Esophagus muscularis mucosa (tissue), 4 donors: ENCODE measurements around the gene MSI2. TPM values are rescaled to one million over a fixed set of nuclear protein-coding genes. Genes with fewer than 3 reads are reported as not detected.

Experiments used
- DNase-seq: peaks from one replicate; pipeline ENCODE4 v3.0.0-alpha.2; 2017; ENCODE audit errors: extremely low spot score
- H3K27ac ChIP-seq, 4 donors: fragments of 200-600 bp; sonication (generic); replicated peaks in 1 of 4; 1 replicate in 3 of 4; 2 replicates in 1 of 4; pipeline ENCODE4 v1.5.1; 2016 to 2019; ENCODE audit warnings: mild to moderate bottlenecking in 1 of 4
- H3K27me3 ChIP-seq, 4 donors: fragments of 200-600 bp; sonication (generic); one replicate each; pipeline versions ENCODE4 v1.5.1 to v1.6.0; 2016 to 2019
- H3K36me3 ChIP-seq, 4 donors: fragments of 200-600 bp; sonication (generic); one replicate each; pipeline ENCODE4 v1.5.1; 2016 to 2019
- H3K4me1 ChIP-seq, 4 donors: fragments of 200-600 bp; sonication (generic); one replicate each; pipeline ENCODE4 v1.5.1; 2016 to 2019
- H3K4me3 ChIP-seq, 4 donors: fragments of 200-600 bp; sonication (generic); 1 replicate in 2 of 4; 2 replicates in 2 of 4; pipeline ENCODE4 v1.5.1; 2016 to 2019; ENCODE audit warnings: mild to moderate bottlenecking in 4 of 4, moderate library complexity in 1 of 4
- H3K9me3 ChIP-seq, 4 donors: fragments of 200-600 bp; sonication (generic); 1 replicate in 3 of 4; 2 replicates in 1 of 4; pipeline ENCODE4 v1.5.1; 2016 to 2019
- CTCF ChIP-seq, 3 experiments: fragments of 200-600 bp in 2 of 3; fragments of 450-650 bp in 1 of 3; sonication (generic) in 2 of 3; IDR thresholded peaks; one replicate each; pipeline ENCODE4 v1.5.1; 2017 to 2019; ENCODE audit warnings: antibody characterized with exemption in 3 of 3, mild to moderate bottlenecking in 2 of 3, moderate library complexity in 1 of 3
- EP300 ChIP-seq: sonication (generic); formaldehyde crosslinking; IDR thresholded peaks from one replicate; pipeline ENCODE4 v1.6.1; 2017; ENCODE audit warnings: antibody characterized with exemption
- POLR2A ChIP-seq: fragments of 450-650 bp; IDR thresholded peaks from one replicate; pipeline ENCODE4 v1.6.1; 2017; ENCODE audit warnings: antibody characterized with exemption, moderate library complexity, mild to moderate bottlenecking, low read depth
- POLR2AphosphoS5 ChIP-seq, 2 donors: sonication (generic); formaldehyde crosslinking; IDR thresholded peaks; one replicate each; pipeline ENCODE4 v1.6.1; 2017; ENCODE audit warnings: antibody characterized with exemption in 2 of 2
- WGBS: methylation state at CpG from one replicate; pipeline ENCODE4 v1.1.5; 2018; 5-methylcytosine and 5-hydroxymethylcytosine counted together
- intact Hi-C: fragments of 100-400 bp; cut with DNase I; formaldehyde crosslinking; loops from one replicate; pipeline ENCODE4 v1.15.1; 2023
- total RNA-seq, 4 donors: library from RNA; depleted of rRNA; stranded (reverse); fragments of >200 nt; gene quantifications; one replicate each; pipeline versions ENCODE4 v1.1.0 to v1.2.1, GENCODE V29; 2016

Gene MSI2
- total RNA-seq, 4 donors from 2014 or later = 28.8 to 39.0 (median 29.6) TPM

GRCh38 chr17:57480438-57481196 is 224.3 kb downstream of the MSI2 start:
- Histone ChIP-seq H3K27me3 (no peaks in the 10 kb centered on the region), H3K36me3 (no peaks in the 10 kb centered on the region), H3K4me3 (no peak overlapping the region), H3K9me3 (no peaks in the 10 kb centered on the region), H3K27ac (peak overlapping the region; percentile 53 to 62 (median 60)), H3K4me1 (peaks cover 34 to 64% (median 60%) of the 10 kb centered on the region in 4 donors)
- DNase-seq = no peak
- intact Hi-C loops = no loop called here
- 22% methylated on average over 4 of the region's 4 CpGs for WGBS
- TF ChIP-seq EP300 (no peak), POLR2A (no peak), POLR2AphosphoS5 (IDR thresholded peaks at IDR 0.05) (peak in 1 of 2 donors; percentile 59), CTCF (IDR thresholded peaks at IDR 0.05) (no peak)

- Histone ChIP-seq H3K4me1 (peaks cover 44 to 78% (median 74%) of the 10 kb centered on the region in 4 donors), H3K4me3 (no peak overlapping the region), H3K9me3 (no peaks in the 10 kb centered on the region), H3K36me3 (no peaks in the 10 kb centered on the region), H3K27me3 (no peaks in the 10 kb centered on the region), H3K27ac (peak overlapping the region in 3 of 4 donors; percentile 1 to 36 (median 1))
- DNase-seq = no peak
- TF ChIP-seq EP300 (no peak), POLR2AphosphoS5 (IDR thresholded peaks at IDR 0.05) (peak in 1 of 2 donors; percentile 21), POLR2A (no peak)
- WGBS = 41% methylated on average over 9 of the region's 9 CpGs
- intact Hi-C loops = no loop called here
These were observed 225.6 kb downstream of the MSI2 start for GRCh38 chr17:57481910-57482391.

- Histone ChIP-seq H3K4me1 (peaks cover 43 to 81% (median 75%) of the 10 kb centered on the region in 4 donors), H3K4me3 (no peak overlapping the region), H3K27me3 (no peaks in the 10 kb centered on the region), H3K27ac (no peak overlapping the region), H3K9me3 (no peaks in the 10 kb centered on the region), H3K36me3 (no peaks in the 10 kb centered on the region)
- intact Hi-C loops = no loop called here
- no peak for TF ChIP-seq CTCF (IDR thresholded peaks at IDR 0.05)
- no peak for TF ChIP-seq POLR2A
- TF ChIP-seq EP300 = no peak
- no peak for TF ChIP-seq POLR2AphosphoS5 (IDR thresholded peaks at IDR 0.05)
- no peak for DNase-seq
- 60% methylated on average over 2 of the region's 2 CpGs for WGBS
These were observed 226.3 kb downstream of the MSI2 start for GRCh38 chr17:57482657-57483056.

- Histone ChIP-seq H3K4me1 (peaks cover 34 to 70% (median 65%) of the 10 kb centered on the region in 4 donors), H3K27ac (no peak overlapping the region), H3K36me3 (no peaks in the 10 kb centered on the region), H3K4me3 (no peak overlapping the region), H3K9me3 (no peaks in the 10 kb centered on the region), H3K27me3 (no peaks in the 10 kb centered on the region)
- whole genome bisulfite sequencing = 91% methylated on average over 6 of the region's 6 CpGs
- no peak for TF ChIP-seq POLR2AphosphoS5 (IDR thresholded peaks at IDR 0.05)
- TF ChIP-seq EP300 = no peak
- no peak for TF ChIP-seq POLR2A
- TF ChIP-seq CTCF (IDR thresholded peaks at IDR 0.05) = no peak
- DNase-seq = no peak
- intact Hi-C loops = no loop called here
These were observed 227.9 kb downstream of the MSI2 start for GRCh38 chr17:57484081-57484666.

DNA sequence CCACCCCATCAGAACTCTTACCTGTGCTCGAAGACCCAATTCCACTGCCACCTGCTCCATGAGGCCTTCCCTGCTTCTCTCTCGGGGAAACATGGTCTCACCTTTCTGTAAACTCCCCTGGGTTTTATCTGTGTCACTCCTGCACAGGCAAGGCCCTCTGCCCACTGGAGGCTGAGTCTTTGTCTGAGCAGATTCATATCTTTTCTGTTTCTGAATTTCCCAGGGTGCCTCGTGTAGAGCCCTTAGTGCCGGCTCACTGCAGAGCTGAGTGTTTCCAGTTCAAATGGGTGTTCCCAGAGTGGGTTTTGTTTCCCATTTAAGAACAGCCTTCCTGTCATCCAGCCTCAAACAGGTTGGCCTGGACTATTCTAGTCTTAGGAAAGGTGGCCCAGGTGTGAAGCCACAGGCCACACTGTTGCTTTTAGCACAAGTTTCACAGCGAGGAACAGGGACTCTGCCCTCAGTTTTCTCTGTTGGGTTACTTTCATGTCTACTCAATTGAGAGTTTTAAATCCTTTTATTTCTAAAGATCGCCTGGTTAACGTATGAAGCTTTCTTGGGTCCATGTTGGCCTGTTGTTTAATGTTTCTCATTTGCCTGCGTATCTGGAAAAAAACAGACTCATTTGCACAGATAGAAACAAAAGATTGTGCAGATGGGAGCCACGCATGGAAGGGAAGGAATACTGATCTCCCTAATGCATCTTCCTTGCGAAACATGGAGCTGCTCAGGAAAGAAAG is 228.7 kb downstream of the MSI2 start:
- no peak for DNase-seq
- no peak for TF ChIP-seq CTCF (IDR thresholded peaks at IDR 0.05)
- TF ChIP-seq POLR2A = no peak
- TF ChIP-seq EP300 = no peak
- TF ChIP-seq POLR2AphosphoS5 (IDR thresholded peaks at IDR 0.05) = no peak
- no peaks in the 10 kb centered on the region for H3K27me3 ChIP-seq
- H3K27ac ChIP-seq = no peak overlapping the region
- intact Hi-C loops = no loop called here
- H3K9me3 ChIP-seq = no peaks in the 10 kb centered on the region
- H3K4me3 ChIP-seq = no peak overlapping the region
- H3K4me1 ChIP-seq = peaks cover 35 to 78% (median 67%) of the 10 kb centered on the region in 4 donors
- WGBS = 96% methylated on average over 10 of the region's 10 CpGs
- H3K36me3 ChIP-seq = no peaks in the 10 kb centered on the region
